H7 (cell line): Measurements from ENCODE around the gene KIRREL3. TPM values are rescaled to one million over a fixed set of nuclear protein-coding genes. Genes with fewer than 3 reads are reported as not detected.

Experiments used
- DNase-seq: peaks from one replicate; pipeline ENCODE4 v3.0.0; 2012
- H3K27me3 ChIP-seq: 2 replicates; pipeline ENCODE4 v1.6.0; 2011; ENCODE audit warnings: mild to moderate bottlenecking, low read length; ENCODE audit not compliant: control insufficient read depth, insufficient read depth
- H3K36me3 ChIP-seq: replicated peaks from 2 replicates; pipeline ENCODE4 v1.5.1; 2011; ENCODE audit warnings: low read length; ENCODE audit not compliant: control insufficient read depth, insufficient read depth
- H3K4me3 ChIP-seq: 2 replicates; pipeline ENCODE4 v1.5.1; 2011; ENCODE audit warnings: low read depth, mild to moderate bottlenecking, control low read depth, low read length, moderate library complexity; ENCODE audit not compliant: insufficient read depth
- total RNA-seq: library from RNA; depleted of rRNA; stranded (reverse); fragments of >200 nt; shearing (Covaris generic); gene quantifications from 2 replicates; pipeline ENCODE4 v1.2.3, GENCODE V29; 2014

The KIRREL3 gene
- total RNA-seq, 1 experiment from 2014 or later, result 0.10 TPM

- Histone ChIP-seq H3K4me3 (no peak overlapping the region), H3K36me3 (no peaks in the 10 kb centered on the region), H3K27me3 (no peaks in the 10 kb centered on the region)
- DNase-seq, result peak; percentile 97
These were observed 559.6 kb downstream of the KIRREL3 start for GRCh38 chr11:126440792-126441514.

GRCh38 chr11:126440276-126440675, 560.3 kb downstream of the KIRREL3 start:
- DNase-seq, result no peak
- Histone ChIP-seq H3K4me3 (no peak overlapping the region), H3K36me3 (no peaks in the 10 kb centered on the region), H3K27me3 (no peaks in the 10 kb centered on the region)

GRCh38 chr11:126438691-126439090, 561.9 kb downstream of the KIRREL3 start:
- H3K4me3 ChIP-seq, result no peak overlapping the region
- H3K27me3 ChIP-seq, result no peaks in the 10 kb centered on the region
- no peak for DNase-seq
- H3K36me3 ChIP-seq, result no peaks in the 10 kb centered on the region

- Histone ChIP-seq H3K27me3 (no peaks in the 10 kb centered on the region), H3K36me3 (no peaks in the 10 kb centered on the region)
- DNase-seq, result no peak
These were observed 562.3 kb downstream of the KIRREL3 start for GRCh38 chr11:126438272-126438671.

GRCh38 chr11:126437731-126438130, 562.8 kb downstream of the KIRREL3 start:
- Histone ChIP-seq H3K4me3 (no peak overlapping the region), H3K27me3 (no peaks in the 10 kb centered on the region), H3K36me3 (no peaks in the 10 kb centered on the region)
- no peak for DNase-seq

More at GRCh38 chr11:126438272-126438671, 562.3 kb downstream of the KIRREL3 start:
- H3K4me3 ChIP-seq, result no peak overlapping the region

GRCh38 chr11:126436209-126436755, 564.3 kb downstream of the KIRREL3 start:
- Histone ChIP-seq H3K4me3 (no peak overlapping the region), H3K27me3 (no peaks in the 10 kb centered on the region), H3K36me3 (no peaks in the 10 kb centered on the region)
- DNase-seq, result no peak

- H3K27me3 ChIP-seq, result no peaks in the 10 kb centered on the region
These were observed 565.6 kb downstream of the KIRREL3 start for GRCh38 chr11:126434950-126435335.

GRCh38 chr11:126433989-126434949, 566.3 kb downstream of the KIRREL3 start:
- H3K27me3 ChIP-seq, result no peaks in the 10 kb centered on the region
- H3K4me3 ChIP-seq, result no peak overlapping the region
- DNase-seq, result no peak
- H3K36me3 ChIP-seq, result no peaks in the 10 kb centered on the region

More at GRCh38 chr11:126434950-126435335, 565.6 kb downstream of the KIRREL3 start:
- DNase-seq, result peak; percentile 80
- H3K36me3 ChIP-seq, result no peaks in the 10 kb centered on the region
- no peak overlapping the region for H3K4me3 ChIP-seq

GRCh38 chr11:126433244-126433846, 567.2 kb downstream of the KIRREL3 start:
- Histone ChIP-seq H3K36me3 (no peaks in the 10 kb centered on the region), H3K4me3 (no peak overlapping the region), H3K27me3 (no peaks in the 10 kb centered on the region)
- no peak for DNase-seq

GRCh38 chr11:126432525-126432924, 568.0 kb downstream of the KIRREL3 start:
- H3K36me3 ChIP-seq, result no peaks in the 10 kb centered on the region
- no peak overlapping the region for H3K4me3 ChIP-seq
- no peak for DNase-seq
- no peaks in the 10 kb centered on the region for H3K27me3 ChIP-seq

- no peaks in the 10 kb centered on the region for H3K36me3 ChIP-seq
- no peaks in the 10 kb centered on the region for H3K27me3 ChIP-seq
- H3K4me3 ChIP-seq, result no peak overlapping the region
- DNase-seq, result no peak
These were observed 568.5 kb downstream of the KIRREL3 start for GRCh38 chr11:126432065-126432461.

- no peak for DNase-seq
- Histone ChIP-seq H3K4me3 (no peak overlapping the region), H3K36me3 (no peaks in the 10 kb centered on the region), H3K27me3 (no peaks in the 10 kb centered on the region)
These were observed 569.0 kb downstream of the KIRREL3 start for GRCh38 chr11:126431401-126432064.

GRCh38 chr11:126430581-126431335, 569.8 kb downstream of the KIRREL3 start:
- Histone ChIP-seq H3K27me3 (no peaks in the 10 kb centered on the region), H3K36me3 (no peaks in the 10 kb centered on the region), H3K4me3 (no peak overlapping the region)
- no peak for DNase-seq
